HEK293 (cell line): ENCODE results near the gene SEC24C.

Experiments
- HOXC10 ChIP-seq: sonication (generic); formaldehyde crosslinking; IDR thresholded peaks from 2 replicates; pipeline ENCODE4 v1.8.1; 2023; ENCODE audit warnings: mild to moderate bottlenecking, missing genetic modification reagents
- KLF1 ChIP-seq: fragments of 450-650 bp; formaldehyde crosslinking; IDR thresholded peaks from 2 replicates; pipeline ENCODE4 v1.5.1; 2016; ENCODE audit warnings: missing biosample characterization, missing genetic modification characterization
- KLF10 ChIP-seq: fragments of 450-650 bp; IDR thresholded peaks from 2 replicates; pipeline ENCODE4 v1.5.1; 2018; ENCODE audit warnings: missing biosample characterization, mild to moderate bottlenecking, missing genetic modification characterization
- PATZ1 ChIP-seq: fragments of 450-650 bp; formaldehyde crosslinking; IDR thresholded peaks from 2 replicates; pipeline ENCODE4 v1.5.1; 2016; ENCODE audit warnings: missing biosample characterization, missing genetic modification characterization
- RBAK ChIP-seq: fragments of 450-650 bp; formaldehyde crosslinking; IDR thresholded peaks from 2 replicates; pipeline ENCODE4 v1.5.1; 2016; ENCODE audit warnings: missing biosample characterization, missing genetic modification characterization
- SP2 ChIP-seq: fragments of 450-650 bp; formaldehyde crosslinking; IDR thresholded peaks from 2 replicates; pipeline ENCODE4 v1.5.1; 2016; ENCODE audit warnings: missing biosample characterization, missing genetic modification characterization
- ZBTB11 ChIP-seq: fragments of 450-650 bp; formaldehyde crosslinking; conservative IDR thresholded peaks from 2 replicates; pipeline ENCODE4 v1.5.1; 2016; ENCODE audit warnings: low read depth, missing biosample characterization, missing genetic modification characterization
- ZBTB8A ChIP-seq: fragments of 450-650 bp; formaldehyde crosslinking; IDR thresholded peaks from 2 replicates; pipeline ENCODE4 v1.5.1; 2016; ENCODE audit warnings: missing biosample characterization, missing genetic modification characterization
- ZNF10 ChIP-seq: fragments of 450-650 bp; formaldehyde crosslinking; IDR thresholded peaks from 2 replicates; pipeline ENCODE4 v1.5.1; 2017; ENCODE audit warnings: missing biosample characterization, missing genetic modification characterization
- ZNF114 ChIP-seq: fragments of 450-650 bp; formaldehyde crosslinking; IDR thresholded peaks from 2 replicates; pipeline ENCODE4 v1.5.0; 2017; ENCODE audit warnings: missing biosample characterization, missing genetic modification characterization
- ZNF133 ChIP-seq: fragments of 450-650 bp; formaldehyde crosslinking; IDR thresholded peaks from 2 replicates; pipeline ENCODE4 v1.5.1; 2016; ENCODE audit warnings: missing biosample characterization, missing genetic modification characterization
- ZNF18 ChIP-seq: fragments of 450-650 bp; formaldehyde crosslinking; IDR thresholded peaks from 2 replicates; pipeline ENCODE4 v1.5.1; 2016; ENCODE audit warnings: missing biosample characterization, missing genetic modification characterization
- ZNF184 ChIP-seq: fragments of 450-650 bp; IDR thresholded peaks from 2 replicates; pipeline ENCODE4 v1.5.1; 2018; ENCODE audit warnings: missing biosample characterization, mild to moderate bottlenecking, missing genetic modification characterization
- ZNF19 ChIP-seq: fragments of 450-650 bp; formaldehyde crosslinking; IDR thresholded peaks from 2 replicates; pipeline ENCODE4; 2016; ENCODE audit warnings: missing biosample characterization, missing genetic modification characterization, low read depth
- ZNF223 ChIP-seq: fragments of 450-650 bp; formaldehyde crosslinking; IDR thresholded peaks from 2 replicates; pipeline ENCODE4 v1.5.1; 2016; ENCODE audit warnings: missing biosample characterization, missing genetic modification characterization
- ZNF26 ChIP-seq: fragments of 450-650 bp; formaldehyde crosslinking; IDR thresholded peaks from 2 replicates; pipeline ENCODE4 v1.5.1; 2016; ENCODE audit warnings: missing biosample characterization, missing genetic modification characterization
- ZNF324 ChIP-seq: fragments of 450-650 bp; formaldehyde crosslinking; IDR thresholded peaks from 2 replicates; pipeline ENCODE4 v1.5.1; 2016; ENCODE audit warnings: missing biosample characterization, missing genetic modification characterization
- ZNF341 ChIP-seq: fragments of 450-650 bp; formaldehyde crosslinking; IDR thresholded peaks from 2 replicates; pipeline ENCODE4; 2016; ENCODE audit warnings: low read depth, missing biosample characterization, missing genetic modification characterization
- ZNF362 ChIP-seq: fragments of 450-650 bp; formaldehyde crosslinking; IDR thresholded peaks from 2 replicates; pipeline ENCODE4 v1.5.1; 2016; ENCODE audit warnings: missing biosample characterization, missing genetic modification characterization
- ZNF426 ChIP-seq: fragments of 450-650 bp; formaldehyde crosslinking; IDR thresholded peaks from 2 replicates; pipeline ENCODE4 v1.5.1; 2017; ENCODE audit warnings: missing biosample characterization, missing genetic modification characterization, mild to moderate bottlenecking, inconsistent platforms, moderate library complexity
- ZNF48 ChIP-seq: fragments of 450-650 bp; formaldehyde crosslinking; IDR thresholded peaks from 2 replicates; pipeline ENCODE4 v1.5.1; 2016; ENCODE audit warnings: missing biosample characterization, missing genetic modification characterization
- ZNF585B ChIP-seq: fragments of 450-650 bp; formaldehyde crosslinking; IDR thresholded peaks from 2 replicates; pipeline ENCODE4 v1.5.1; 2016; ENCODE audit warnings: missing biosample characterization, missing genetic modification characterization
- ZNF623 ChIP-seq: fragments of 450-650 bp; formaldehyde crosslinking; IDR thresholded peaks from 2 replicates; pipeline ENCODE4 v1.5.1; 2016; ENCODE audit warnings: missing biosample characterization, missing genetic modification characterization
- ZNF629 ChIP-seq: fragments of 450-650 bp; formaldehyde crosslinking; IDR thresholded peaks from 2 replicates; pipeline ENCODE4 v1.5.1; 2017; ENCODE audit warnings: missing biosample characterization, missing genetic modification characterization
- ZNF658 ChIP-seq: fragments of 450-650 bp; formaldehyde crosslinking; IDR thresholded peaks from 2 replicates; pipeline ENCODE4; 2016; ENCODE audit warnings: missing biosample characterization, missing genetic modification characterization
- ZNF768 ChIP-seq: fragments of 450-650 bp; formaldehyde crosslinking; IDR thresholded peaks from 2 replicates; pipeline ENCODE4 v1.5.1; 2018; ENCODE audit warnings: missing biosample characterization, mild to moderate bottlenecking, missing genetic modification characterization
- ZNF837 ChIP-seq: fragments of 450-650 bp; formaldehyde crosslinking; IDR thresholded peaks from 2 replicates; pipeline ENCODE4 v1.5.1; 2016; ENCODE audit warnings: missing biosample characterization, missing genetic modification characterization
- ZSCAN30 ChIP-seq: fragments of 450-650 bp; IDR thresholded peaks from 2 replicates; pipeline ENCODE4 v1.5.1; 2018; ENCODE audit warnings: missing biosample characterization, mild to moderate bottlenecking, missing genetic modification characterization, moderate library complexity
- TF ChIP-seq, protein P1 (sequence below): fragments of 450-650 bp; formaldehyde crosslinking; IDR thresholded peaks from 2 replicates; pipeline ENCODE4 v1.5.1; 2016; ENCODE audit warnings: missing biosample characterization, missing genetic modification characterization

Gene SEC24C

DNA sequence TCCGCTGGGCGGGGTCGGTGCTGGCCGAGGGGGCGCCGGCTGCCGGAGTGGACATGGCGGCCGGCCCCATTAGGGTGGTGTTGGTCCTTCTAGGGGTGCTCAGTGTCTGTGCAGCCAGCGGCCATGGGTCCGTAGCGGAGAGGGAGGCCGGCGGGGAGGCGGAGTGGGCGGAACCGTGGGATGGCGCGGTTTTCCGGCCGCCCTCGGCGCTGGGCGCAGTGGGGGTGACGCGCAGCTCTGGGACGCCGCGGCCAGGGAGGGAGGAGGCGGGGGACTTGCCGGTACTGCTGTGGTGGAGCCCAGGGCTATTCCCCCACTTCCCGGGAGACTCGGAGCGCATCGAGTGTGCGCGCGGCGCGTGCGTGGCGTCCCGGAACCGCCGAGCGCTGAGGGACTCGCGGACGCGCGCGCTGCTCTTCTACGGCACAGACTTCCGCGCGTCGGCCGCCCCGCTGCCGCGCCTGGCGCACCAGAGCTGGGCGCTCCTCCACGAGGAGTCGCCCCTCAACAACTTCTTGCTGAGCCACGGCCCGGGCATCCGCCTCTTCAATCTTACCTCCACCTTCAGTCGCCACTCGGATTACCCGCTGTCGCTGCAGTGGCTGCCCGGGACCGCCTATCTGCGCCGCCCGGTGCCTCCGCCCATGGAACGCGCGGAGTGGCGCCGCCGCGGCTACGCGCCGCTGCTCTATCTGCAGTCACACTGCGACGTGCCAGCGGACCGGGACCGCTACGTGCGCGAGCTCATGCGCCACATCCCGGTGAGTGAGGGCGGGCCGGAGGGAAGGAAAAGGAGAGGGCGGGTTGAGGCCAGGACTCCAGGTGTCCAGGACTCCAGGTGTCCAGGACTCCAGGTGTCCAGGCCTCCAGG is 28.3 kb downstream of the SEC24C start (continued):
- TF ChIP-seq ZNF48 (no peak), ZNF26 (tag by site-specific recombination) (no peak), ZNF10 (tag by site-specific recombination) (peak; percentile 15; the same call in 1 of the 2 replicates), PATZ1 (peak; percentile 98), ZNF223 (peak; percentile 94), ZNF184 (tag by site-specific recombination) (0 out of 2 replicates have a peak, but pooled peaks have one; percentile 35), RBAK (no peak), ZNF768 (tag by site-specific recombination) (no peak), ZNF362 (tag by site-specific recombination) (no peak), ZSCAN30 (tag by site-specific recombination) (peak; percentile 87), ZNF837 (tag by site-specific recombination) (0 out of 2 replicates have a peak, but pooled peaks have one; percentile 78), KLF1 (tag by site-specific recombination) (peak; percentile 83), KLF10 (tag by site-specific recombination) (peak; percentile 39; the same call in 1 of the 2 replicates), ZBTB8A (peak; percentile 75), ZNF623 (tag by site-specific recombination) (no peak), ZNF19 (tag by site-specific recombination) (no peak), ZNF18 (tag by site-specific recombination) (no peak), HOXC10 (CRISPR knock-in tag) (no peak), ZNF114 (tag by site-specific recombination) (no peak), ZBTB11 (tag by site-specific recombination) (peak; percentile 57), ZNF341 (tag by site-specific recombination) (peak; percentile 91), SP2 (tag by site-specific recombination) (peak; percentile 86), ZNF585B (tag by site-specific recombination) (no peak), ZNF629 (tag by site-specific recombination) (0 out of 2 replicates have a peak, but pooled peaks have one; percentile 44), ZNF133 (0 out of 2 replicates have a peak, but pooled peaks have one; percentile 20), ZNF324 (tag by site-specific recombination) (peak; percentile 85), ZNF426 (tag by site-specific recombination) (no peak), ZNF658 (tag by site-specific recombination) (no peak)
- TF ChIP-seq, protein P1, sequence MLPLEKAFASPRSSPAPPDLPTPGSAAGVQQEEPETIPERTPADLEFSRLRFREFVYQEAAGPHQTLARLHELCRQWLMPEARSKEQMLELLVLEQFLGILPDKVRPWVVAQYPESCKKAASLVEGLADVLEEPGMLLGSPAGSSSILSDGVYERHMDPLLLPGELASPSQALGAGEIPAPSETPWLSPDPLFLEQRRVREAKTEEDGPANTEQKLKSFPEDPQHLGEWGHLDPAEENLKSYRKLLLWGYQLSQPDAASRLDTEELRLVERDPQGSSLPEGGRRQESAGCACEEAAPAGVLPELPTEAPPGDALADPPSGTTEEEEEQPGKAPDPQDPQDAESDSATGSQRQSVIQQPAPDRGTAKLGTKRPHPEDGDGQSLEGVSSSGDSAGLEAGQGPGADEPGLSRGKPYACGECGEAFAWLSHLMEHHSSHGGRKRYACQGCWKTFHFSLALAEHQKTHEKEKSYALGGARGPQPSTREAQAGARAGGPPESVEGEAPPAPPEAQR (tag by site-specific recombination): no peak
